AG04449 (cell line): ENCODE data around the gene INSRR.
A peak's percentile ranks its signal among the peaks of the same experiment; 100 is the strongest.

Source experiments
- CTCF ChIA-PET: fragments of 350-600 bp; formaldehyde crosslinking; extraction: SDS; loops from one replicate; lab custom pipeline; 2021; ENCODE audit warnings: antibody characterized with exemption; lab: Yijun Ruan, JAX
- POLR2A ChIA-PET: fragments of 400-600, 350-600 bp; formaldehyde crosslinking; extraction: SDS; loops from one replicate; lab custom pipeline; 2020; ENCODE audit warnings: antibody characterized with exemption, inconsistent platforms; lab: Yijun Ruan, JAX
- DNase-seq: peaks from one replicate; pipeline ENCODE4 v3.0.0-alpha.2; 2010; ENCODE audit warnings: low read depth, low spot score
- H3K4me3 ChIP-seq: 2 replicates; pipeline ENCODE4 v1.5.1; 2011; ENCODE audit warnings: low read depth, mild to moderate bottlenecking, control low read depth, low read length
- TF ChIP-seq, protein P1 (sequence below): IDR thresholded peaks from one replicate; pipeline ENCODE4 v1.5.1; 2011; ENCODE audit warnings: mild to moderate bottlenecking, moderate library complexity, low read length, control low read depth, inconsistent platforms; ENCODE audit not compliant: insufficient read depth; ENCODE audit errors: missing control alignments

Gene INSRR

DNA sequence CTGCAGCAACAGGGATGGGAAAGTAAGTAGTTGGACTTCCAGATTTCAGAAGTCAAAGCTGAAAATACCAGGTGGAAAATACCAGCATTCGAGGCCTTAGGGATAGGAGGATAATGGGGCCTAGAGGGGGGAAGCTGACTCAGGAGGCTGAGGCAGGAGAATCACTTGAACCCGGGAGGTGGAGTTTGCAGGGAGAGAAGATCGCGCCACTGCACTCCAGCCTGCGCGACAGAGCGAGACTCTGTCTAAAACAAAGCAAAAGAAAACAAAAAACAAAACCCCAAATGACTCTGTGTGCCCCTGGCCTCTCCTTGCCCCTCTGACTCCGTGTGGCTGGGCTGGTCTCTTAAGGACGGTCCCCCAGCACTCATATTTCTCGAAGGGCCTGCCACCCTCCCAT, 45.6 kb downstream of the INSRR start:
- POLR2A ChIA-PET = interaction anchor here (0.6 to 1.1 kb wide), 2 partner anchors 11 to 50 kb away, joined by 3 to 4 read pairs; no protein-coding TSS in a partner anchor
- CTCF ChIA-PET = interaction anchor here (0.8 to 29.3 kb wide), 12 partner anchors 9 to 124 kb away, joined by 3 to 476 read pairs (median 8); partner anchors contain the start of genes INSRR and NTRK1

GRCh38 chr1:156812293-156812990, 46.5 kb downstream of the INSRR start:
- POLR2A ChIA-PET = interaction anchor here (0.6 to 1.1 kb wide), 2 partner anchors 10 to 49 kb away, joined by 3 to 4 read pairs; no protein-coding TSS in a partner anchor
- no peak overlapping the region for H3K4me3 ChIP-seq

More for the DNA sequence above, 45.6 kb downstream of the INSRR start:
- TF ChIP-seq, protein P1, sequence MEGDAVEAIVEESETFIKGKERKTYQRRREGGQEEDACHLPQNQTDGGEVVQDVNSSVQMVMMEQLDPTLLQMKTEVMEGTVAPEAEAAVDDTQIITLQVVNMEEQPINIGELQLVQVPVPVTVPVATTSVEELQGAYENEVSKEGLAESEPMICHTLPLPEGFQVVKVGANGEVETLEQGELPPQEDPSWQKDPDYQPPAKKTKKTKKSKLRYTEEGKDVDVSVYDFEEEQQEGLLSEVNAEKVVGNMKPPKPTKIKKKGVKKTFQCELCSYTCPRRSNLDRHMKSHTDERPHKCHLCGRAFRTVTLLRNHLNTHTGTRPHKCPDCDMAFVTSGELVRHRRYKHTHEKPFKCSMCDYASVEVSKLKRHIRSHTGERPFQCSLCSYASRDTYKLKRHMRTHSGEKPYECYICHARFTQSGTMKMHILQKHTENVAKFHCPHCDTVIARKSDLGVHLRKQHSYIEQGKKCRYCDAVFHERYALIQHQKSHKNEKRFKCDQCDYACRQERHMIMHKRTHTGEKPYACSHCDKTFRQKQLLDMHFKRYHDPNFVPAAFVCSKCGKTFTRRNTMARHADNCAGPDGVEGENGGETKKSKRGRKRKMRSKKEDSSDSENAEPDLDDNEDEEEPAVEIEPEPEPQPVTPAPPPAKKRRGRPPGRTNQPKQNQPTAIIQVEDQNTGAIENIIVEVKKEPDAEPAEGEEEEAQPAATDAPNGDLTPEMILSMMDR = no peak
- peak overlapping the region; percentile 33; the same call in 1 of the 2 replicates for H3K4me3 ChIP-seq
- no peak for DNase-seq

GRCh38 chr1:156811168-156811567, 47.7 kb downstream of the INSRR start:
- TF ChIP-seq, protein P1 = no peak
- CTCF ChIA-PET = interaction anchor here (1.1 to 29.3 kb wide), 5 partner anchors 11 to 117 kb away, joined by 3 to 476 read pairs (median 8); partner anchors contain the start of genes INSRR and NTRK1
- DNase-seq = no peak
- H3K4me3 ChIP-seq = no peak overlapping the region
- POLR2A ChIA-PET = no interaction called here

More at GRCh38 chr1:156812293-156812990, 46.5 kb downstream of the INSRR start:
- CTCF ChIA-PET = interaction anchor here (0.8 to 29.3 kb wide), 11 partner anchors 10 to 115 kb away, joined by 3 to 476 read pairs (median 9); partner anchors contain the start of genes INSRR and NTRK1
- TF ChIP-seq, protein P1 = no peak
- no peak for DNase-seq

DNA sequence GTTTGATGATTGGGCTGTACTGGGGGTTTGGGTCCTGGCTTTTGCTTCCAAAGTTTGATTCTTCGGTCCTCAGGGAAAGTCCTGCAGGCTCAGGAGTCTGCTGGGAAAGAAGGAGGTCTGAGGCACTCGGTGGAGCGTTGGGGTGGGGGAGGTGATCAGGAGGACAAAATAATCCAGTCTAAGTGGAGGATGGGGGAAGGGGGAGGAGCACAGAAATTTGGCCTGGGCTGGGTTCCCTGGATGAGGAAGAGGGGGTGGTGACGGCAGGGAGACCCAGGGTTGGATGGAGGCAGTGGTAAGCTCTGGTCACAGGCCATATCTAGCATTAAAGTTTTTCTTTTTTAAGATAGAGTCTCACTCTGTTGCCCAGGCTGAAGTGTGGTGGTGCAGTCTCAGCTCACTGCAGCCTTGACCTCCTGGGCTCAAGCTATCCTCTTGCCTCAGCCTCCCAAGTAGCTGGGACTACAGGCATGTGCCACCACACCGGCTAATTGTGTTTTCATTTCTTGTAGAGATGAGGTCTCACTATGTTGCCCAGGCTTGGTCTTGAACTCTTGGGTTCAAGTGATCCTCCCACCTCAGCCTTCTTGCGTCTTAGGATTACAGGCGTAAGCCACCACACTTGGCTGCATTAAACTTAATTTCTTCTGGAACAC, 49.1 kb downstream of the INSRR start:
- TF ChIP-seq, protein P1 = no peak
- POLR2A ChIA-PET = no interaction called here
- CTCF ChIA-PET = interaction anchor here (0.6 to 29.3 kb wide), 9 partner anchors 10 to 124 kb away, joined by 3 to 476 read pairs (median 5); partner anchors contain the start of genes INSRR and NTRK1
- no peak overlapping the region for H3K4me3 ChIP-seq
- DNase-seq = no peak

- no peak overlapping the region for H3K4me3 ChIP-seq
- TF ChIP-seq, protein P1 = no peak
- DNase-seq = no peak
- POLR2A ChIA-PET = interaction anchor here (0.7 kb wide), 1 partner anchor 20 kb away, joined by 3 read pairs; no protein-coding TSS in a partner anchor
- CTCF ChIA-PET = interaction anchor here (1.0 to 29.3 kb wide), 5 partner anchors 10 to 124 kb away, joined by 3 to 476 read pairs (median 28); partner anchors contain the start of genes INSRR and NTRK1
Measured at GRCh38 chr1:156809281-156809680, 49.6 kb downstream of the INSRR start.
